Measurements from ENCODE around the gene PPP3CA. TPM values are rescaled to one million over a fixed set of nuclear protein-coding genes. Genes with fewer than 3 reads are reported as not detected.
"Not testable (repeated sequence)": the region's sequence is repeated elsewhere in the genome, so short reads cannot be mapped to it uniquely, and the experiment has no call there.

The PPP3CA gene
- total RNA-seq, 2 donors from 2014 or later: 36.6 to 39.2 TPM

DNA sequence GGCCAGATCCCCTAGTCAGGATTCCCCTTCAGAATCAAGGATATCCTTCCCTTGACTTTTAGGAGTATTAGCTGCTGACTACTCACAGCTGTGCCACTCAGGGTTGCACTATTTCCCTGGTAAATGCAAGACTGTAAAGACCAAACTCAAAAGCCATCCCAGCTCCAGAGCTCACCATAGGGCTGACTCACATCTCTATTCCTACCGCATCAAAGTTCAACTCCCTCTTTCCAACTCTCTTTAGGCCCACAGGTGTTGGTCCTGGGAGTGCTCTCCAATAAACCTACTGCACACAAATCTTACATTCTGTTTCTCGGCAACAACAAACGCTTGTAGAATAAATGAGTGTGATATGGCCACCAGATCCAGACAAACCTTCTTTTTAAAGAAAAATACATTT, 109.6 kb downstream of the PPP3CA start:
- WGBS, 2 experiments (ENCODE audit: insufficient coverage in 1 of 2, insufficient read length in 1 of 2): 83% methylated on average over 1 to 2 of the region's 3 CpGs
- TF ChIP-seq, protein P1, sequence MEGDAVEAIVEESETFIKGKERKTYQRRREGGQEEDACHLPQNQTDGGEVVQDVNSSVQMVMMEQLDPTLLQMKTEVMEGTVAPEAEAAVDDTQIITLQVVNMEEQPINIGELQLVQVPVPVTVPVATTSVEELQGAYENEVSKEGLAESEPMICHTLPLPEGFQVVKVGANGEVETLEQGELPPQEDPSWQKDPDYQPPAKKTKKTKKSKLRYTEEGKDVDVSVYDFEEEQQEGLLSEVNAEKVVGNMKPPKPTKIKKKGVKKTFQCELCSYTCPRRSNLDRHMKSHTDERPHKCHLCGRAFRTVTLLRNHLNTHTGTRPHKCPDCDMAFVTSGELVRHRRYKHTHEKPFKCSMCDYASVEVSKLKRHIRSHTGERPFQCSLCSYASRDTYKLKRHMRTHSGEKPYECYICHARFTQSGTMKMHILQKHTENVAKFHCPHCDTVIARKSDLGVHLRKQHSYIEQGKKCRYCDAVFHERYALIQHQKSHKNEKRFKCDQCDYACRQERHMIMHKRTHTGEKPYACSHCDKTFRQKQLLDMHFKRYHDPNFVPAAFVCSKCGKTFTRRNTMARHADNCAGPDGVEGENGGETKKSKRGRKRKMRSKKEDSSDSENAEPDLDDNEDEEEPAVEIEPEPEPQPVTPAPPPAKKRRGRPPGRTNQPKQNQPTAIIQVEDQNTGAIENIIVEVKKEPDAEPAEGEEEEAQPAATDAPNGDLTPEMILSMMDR (conservative IDR thresholded peaks at IDR 0.05): no peak
- no peaks in the 10 kb centered on the region for H3K4me1 ChIP-seq (ENCODE audit: control insufficient read depth, insufficient read depth, low read length)
- no peak overlapping the region for H3K4me3 Mint-ChIP-seq
- H3K27me3 Mint-ChIP-seq (ENCODE audit: insufficient read depth): no peaks in the 10 kb centered on the region
- H3K36me3 ChIP-seq (ENCODE audit: control insufficient read depth, insufficient read depth, low read length): no peaks in the 10 kb centered on the region
- H3K4me3 ChIP-seq (ENCODE audit: low read length): no peak overlapping the region
- H3K9me3 ChIP-seq (ENCODE audit: control insufficient read depth, low read length): no peaks in the 10 kb centered on the region
- H3K27ac Mint-ChIP-seq: no peak overlapping the region
- no peak overlapping the region for H3K9ac ChIP-seq (ENCODE audit: extremely low read depth, low read length, poor library complexity, severe bottlenecking)
- DNase-seq: no peak
- no peaks in the 10 kb centered on the region for H3K9me3 Mint-ChIP-seq
- H3K27me3 ChIP-seq (ENCODE audit: control insufficient read depth, insufficient read depth, low read length, poor library complexity, severe bottlenecking): no peaks in the 10 kb centered on the region
- no peak overlapping the region for H3K27ac ChIP-seq (ENCODE audit: low read depth, low read length)
- peaks cover 16% of the 10 kb centered on the region for H3K4me1 Mint-ChIP-seq
- no peaks in the 10 kb centered on the region for H3K36me3 Mint-ChIP-seq (ENCODE audit: low read depth)

DNA sequence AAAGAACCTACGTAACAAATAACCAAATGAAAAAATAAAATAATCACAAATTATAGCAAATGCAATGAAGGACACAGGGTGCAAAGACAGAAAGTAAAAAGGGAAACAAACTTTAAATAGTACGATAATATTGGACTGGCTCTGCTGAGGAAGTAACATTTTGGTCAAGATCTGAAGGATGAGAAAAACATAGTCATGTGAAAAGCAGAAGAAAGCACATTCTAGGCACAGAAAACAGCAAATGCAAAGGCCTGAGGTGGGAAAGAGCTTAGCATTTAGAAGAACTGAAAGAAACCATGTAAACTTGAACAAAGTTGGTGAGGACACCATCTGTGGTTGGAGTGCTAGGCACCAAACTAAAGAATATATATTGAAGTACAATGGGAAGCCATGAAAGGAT, 111.2 kb downstream of the PPP3CA start:
- Histone ChIP-seq H3K4me1 (ENCODE audit: control insufficient read depth, insufficient read depth, low read length) (no peaks in the 10 kb centered on the region), H3K4me3 (ENCODE audit: low read length) (no peak overlapping the region), H3K27me3 (ENCODE audit: control insufficient read depth, insufficient read depth, low read length, poor library complexity, severe bottlenecking) (no peaks in the 10 kb centered on the region), H3K36me3 (ENCODE audit: control insufficient read depth, insufficient read depth, low read length) (no peaks in the 10 kb centered on the region), H3K9me3 (ENCODE audit: control insufficient read depth, low read length) (no peaks in the 10 kb centered on the region), H3K9ac (ENCODE audit: extremely low read depth, low read length, poor library complexity, severe bottlenecking) (no peak overlapping the region), H3K27ac (ENCODE audit: low read depth, low read length) (no peak overlapping the region)
- DNase-seq: no peak
- Mint-ChIP-seq H3K36me3 (ENCODE audit: low read depth) (no peaks in the 10 kb centered on the region), H3K4me1 (peaks cover 18% of the 10 kb centered on the region), H3K4me3 (no peak overlapping the region), H3K27ac (no peak overlapping the region), H3K27me3 (ENCODE audit: insufficient read depth) (no peaks in the 10 kb centered on the region), H3K9me3 (no peaks in the 10 kb centered on the region)
- TF ChIP-seq, protein P1 (conservative IDR thresholded peaks at IDR 0.05): no peak
- 92 to 100% methylated on average over 1 to 2 of the region's 2 CpGs for WGBS, 2 experiments (ENCODE audit: insufficient coverage in 1 of 2, insufficient read length in 1 of 2)

GRCh38 chr4:101234141-101234540, 113.2 kb downstream of the PPP3CA start:
- not testable (repeated sequence) for H3K4me3 Mint-ChIP-seq; H3K4me1 ChIP-seq (ENCODE audit: control insufficient read depth, insufficient read depth, low read length); H3K9me3 Mint-ChIP-seq; H3K27ac Mint-ChIP-seq; H3K27me3 ChIP-seq (ENCODE audit: control insufficient read depth, insufficient read depth, low read length, poor library complexity, severe bottlenecking); H3K36me3 ChIP-seq (ENCODE audit: control insufficient read depth, insufficient read depth, low read length); H3K27me3 Mint-ChIP-seq (ENCODE audit: insufficient read depth); H3K36me3 Mint-ChIP-seq (ENCODE audit: low read depth); H3K9me3 ChIP-seq (ENCODE audit: control insufficient read depth, low read length); DNase-seq; H3K27ac ChIP-seq (ENCODE audit: low read depth, low read length); H3K4me3 ChIP-seq (ENCODE audit: low read length); H3K9ac ChIP-seq (ENCODE audit: extremely low read depth, low read length, poor library complexity, severe bottlenecking)
- peaks cover 14% of the 10 kb centered on the region for H3K4me1 Mint-ChIP-seq

DNA sequence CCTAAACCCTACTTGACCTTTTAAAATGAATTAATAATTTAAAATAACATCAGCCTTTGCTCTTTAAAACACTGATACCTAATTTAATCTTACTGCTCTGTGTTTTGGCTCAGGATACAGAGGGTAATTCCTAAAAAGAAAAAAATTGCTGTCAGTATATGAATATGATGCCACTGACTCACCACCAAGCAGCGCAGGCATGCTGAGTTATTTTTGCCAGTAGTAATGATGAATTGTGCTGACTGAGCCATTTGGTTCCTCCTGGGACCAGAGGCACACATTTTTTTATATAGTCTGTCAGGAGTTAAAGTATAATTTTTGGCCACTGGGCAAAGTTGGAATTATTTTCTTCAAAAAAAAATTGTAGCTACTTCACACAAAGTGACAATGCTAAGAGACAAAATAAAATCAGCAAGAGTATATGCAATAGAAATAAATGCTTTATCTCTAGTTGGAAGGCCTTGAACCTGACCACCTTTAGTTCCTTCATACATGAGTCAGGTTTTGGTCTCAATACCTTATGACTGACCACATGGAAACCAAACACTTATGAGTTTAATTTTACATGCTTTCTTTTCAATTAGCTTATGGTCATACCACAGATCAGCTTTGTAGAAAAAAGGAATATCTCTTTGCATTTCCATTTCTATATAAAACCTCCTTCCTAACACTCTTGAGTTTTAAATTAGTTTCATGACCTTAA, 115.1 kb downstream of the PPP3CA start:
- peaks cover 4% of the 10 kb centered on the region for H3K4me1 Mint-ChIP-seq

More for the DNA sequence above, 115.1 kb downstream of the PPP3CA start:
- Histone ChIP-seq H3K9ac (ENCODE audit: extremely low read depth, low read length, poor library complexity, severe bottlenecking) (no peak overlapping the region), H3K9me3 (ENCODE audit: control insufficient read depth, low read length) (no peaks in the 10 kb centered on the region), H3K4me1 (ENCODE audit: control insufficient read depth, insufficient read depth, low read length) (no peaks in the 10 kb centered on the region), H3K27ac (ENCODE audit: low read depth, low read length) (no peak overlapping the region), H3K36me3 (ENCODE audit: control insufficient read depth, insufficient read depth, low read length) (no peaks in the 10 kb centered on the region), H3K4me3 (ENCODE audit: low read length) (no peak overlapping the region), H3K27me3 (ENCODE audit: control insufficient read depth, insufficient read depth, low read length, poor library complexity, severe bottlenecking) (no peaks in the 10 kb centered on the region)
- H3K27me3 Mint-ChIP-seq (ENCODE audit: insufficient read depth): no peaks in the 10 kb centered on the region
- no peak overlapping the region for H3K27ac Mint-ChIP-seq
- WGBS, 2 experiments (ENCODE audit: insufficient coverage in 1 of 2, insufficient read length in 1 of 2): 100% methylated on average over 1 of the region's 1 CpG; no CpG with 5 or more reads in 1 of the 2 experiments
- H3K36me3 Mint-ChIP-seq (ENCODE audit: low read depth): no peaks in the 10 kb centered on the region
- peaks cover 3% of the 10 kb centered on the region for H3K9me3 Mint-ChIP-seq
- DNase-seq: no peak
- TF ChIP-seq, protein P1 (conservative IDR thresholded peaks at IDR 0.05): no peak
- H3K4me3 Mint-ChIP-seq: no peak overlapping the region
